HEK293 (cell line): ENCODE data around the gene NNT.

Source experiments
- CTCF ChIA-PET: fragments of 350-600 bp; formaldehyde crosslinking; extraction: SDS; loops from one replicate; lab custom pipeline; 2021; ENCODE audit warnings: antibody characterized with exemption; lab: Yijun Ruan, JAX
- POLR2A ChIA-PET: fragments of 300-600 bp; formaldehyde crosslinking; extraction: SDS; loops from one replicate; lab custom pipeline; 2020; ENCODE audit warnings: antibody characterized with exemption, inconsistent platforms; lab: Yijun Ruan, JAX
- H3K27ac ChIP-seq: fragments of 200-500 bp; sonication (Bioruptor generic); 2 replicates; pipeline ENCODE4 v1.5.1; 2014; ENCODE audit warnings: low read depth, low read length, control low read depth, inconsistent platforms; ENCODE audit errors: extremely low read depth
- H3K36me3 ChIP-seq, 2 experiments: fragments of 200-500 bp in 1 of 2; sonication (Bioruptor generic) in 1 of 2; 1 replicate in 1 of 2; 2 replicates in 1 of 2; pipeline ENCODE4 v1.5.1; 2014 to 2017; ENCODE audit warnings: inconsistent platforms in 2 of 2, low read length in 2 of 2; ENCODE audit not compliant: control insufficient read depth in 2 of 2, insufficient read depth in 1 of 2
- H3K4me1 ChIP-seq: fragments of 200-500 bp; sonication (Bioruptor generic); 2 replicates; pipeline ENCODE4 v1.5.1; 2014; ENCODE audit warnings: mild to moderate bottlenecking, low read length, inconsistent platforms; ENCODE audit not compliant: control insufficient read depth, insufficient read depth
- H3K4me3 ChIP-seq: 2 replicates; pipeline ENCODE4 v1.5.1; 2011; ENCODE audit warnings: low read depth, mild to moderate bottlenecking, control low read depth, low read length, moderate library complexity
- H3K9me3 ChIP-seq: fragments of 200-500 bp; sonication (Bioruptor generic); 2 replicates; pipeline ENCODE4 v1.5.1; 2014; ENCODE audit warnings: low read depth, low read length, inconsistent platforms; ENCODE audit not compliant: control insufficient read depth, insufficient read depth
- CTCF ChIP-seq: fragments of 450-650 bp; formaldehyde crosslinking; IDR thresholded peaks from 2 replicates; pipeline ENCODE4 v1.5.1; 2016; ENCODE audit warnings: missing biosample characterization, missing genetic modification characterization
- KLF17 ChIP-seq: fragments of 450-650 bp; formaldehyde crosslinking; IDR thresholded peaks from 2 replicates; pipeline ENCODE4 v1.5.1; 2016; ENCODE audit warnings: missing biosample characterization, missing genetic modification characterization
- KLF7 ChIP-seq: fragments of 450-650 bp; formaldehyde crosslinking; IDR thresholded peaks from 2 replicates; pipeline ENCODE4 v1.5.1; 2016; ENCODE audit warnings: missing biosample characterization, missing genetic modification characterization, borderline replicate concordance
- OSR2 ChIP-seq: fragments of 450-650 bp; formaldehyde crosslinking; IDR thresholded peaks from 2 replicates; pipeline ENCODE4 v1.5.1; 2016; ENCODE audit warnings: missing biosample characterization, missing genetic modification characterization
- REPIN1 ChIP-seq: fragments of 450-650 bp; formaldehyde crosslinking; IDR thresholded peaks from 2 replicates; pipeline ENCODE4 v1.5.1; 2017; ENCODE audit warnings: missing biosample characterization, missing genetic modification characterization, low read depth
- ZBTB1 ChIP-seq: fragments of 450-650 bp; formaldehyde crosslinking; IDR thresholded peaks from 2 replicates; pipeline ENCODE4 v1.5.1; 2016; ENCODE audit warnings: missing biosample characterization, missing genetic modification characterization
- ZBTB20 ChIP-seq: fragments of 450-650 bp; formaldehyde crosslinking; IDR thresholded peaks from 2 replicates; pipeline ENCODE4 v1.5.1; 2016; ENCODE audit warnings: missing biosample characterization, missing genetic modification characterization
- ZBTB44 ChIP-seq: fragments of 450-650 bp; IDR thresholded peaks from 2 replicates; pipeline ENCODE4 v1.5.1; 2018; ENCODE audit warnings: missing biosample characterization, mild to moderate bottlenecking, missing genetic modification characterization
- ZBTB48 ChIP-seq: fragments of 450-650 bp; formaldehyde crosslinking; IDR thresholded peaks from 2 replicates; pipeline ENCODE4 v1.5.1; 2016; ENCODE audit warnings: missing biosample characterization, missing genetic modification characterization
- ZBTB7A ChIP-seq: fragments of 450-650 bp; formaldehyde crosslinking; IDR thresholded peaks from 2 replicates; pipeline ENCODE4 v1.5.1; 2016; ENCODE audit warnings: low read depth, missing biosample characterization, missing genetic modification characterization
- ZFHX2 ChIP-seq: fragments of 450-650 bp; formaldehyde crosslinking; conservative IDR thresholded peaks from 2 replicates; pipeline ENCODE4 v1.5.1; 2016; ENCODE audit warnings: missing biosample characterization, missing genetic modification characterization
- ZFP41 ChIP-seq: fragments of 450-650 bp; formaldehyde crosslinking; IDR thresholded peaks from 2 replicates; pipeline ENCODE4 v1.5.1; 2016; ENCODE audit warnings: missing biosample characterization, missing genetic modification characterization, borderline replicate concordance
- ZNF18 ChIP-seq: fragments of 450-650 bp; formaldehyde crosslinking; IDR thresholded peaks from 2 replicates; pipeline ENCODE4 v1.5.1; 2016; ENCODE audit warnings: missing biosample characterization, missing genetic modification characterization
- ZNF2 ChIP-seq: fragments of 450-650 bp; formaldehyde crosslinking; IDR thresholded peaks from 2 replicates; pipeline ENCODE4 v1.5.1; 2016; ENCODE audit warnings: missing biosample characterization, missing genetic modification characterization
- ZNF398 ChIP-seq: fragments of 450-650 bp; formaldehyde crosslinking; IDR thresholded peaks from 2 replicates; pipeline ENCODE4 v1.5.1; 2017; ENCODE audit warnings: missing biosample characterization, missing genetic modification characterization
- ZNF426 ChIP-seq: fragments of 450-650 bp; formaldehyde crosslinking; IDR thresholded peaks from 2 replicates; pipeline ENCODE4 v1.5.1; 2017; ENCODE audit warnings: missing biosample characterization, missing genetic modification characterization, mild to moderate bottlenecking, inconsistent platforms, moderate library complexity
- ZNF629 ChIP-seq: fragments of 450-650 bp; formaldehyde crosslinking; IDR thresholded peaks from 2 replicates; pipeline ENCODE4 v1.5.1; 2017; ENCODE audit warnings: missing biosample characterization, missing genetic modification characterization
- ZNF664 ChIP-seq: fragments of 450-650 bp; formaldehyde crosslinking; IDR thresholded peaks from 2 replicates; pipeline ENCODE4 v1.5.1; 2016; ENCODE audit warnings: missing biosample characterization, missing genetic modification characterization
- ZNF830 ChIP-seq: fragments of 450-650 bp; IDR thresholded peaks from 2 replicates; pipeline ENCODE4 v1.5.0; 2018; ENCODE audit warnings: missing biosample characterization, missing genetic modification characterization, low read depth, mild to moderate bottlenecking, moderate library complexity
- ZXDB ChIP-seq: fragments of 450-650 bp; formaldehyde crosslinking; IDR thresholded peaks from 2 replicates; pipeline ENCODE4 v1.5.1; 2016; ENCODE audit warnings: missing biosample characterization, missing genetic modification characterization
- TF ChIP-seq, protein P1 (sequence below): fragments of 450-650 bp; formaldehyde crosslinking; IDR thresholded peaks from 2 replicates; pipeline ENCODE4 v1.5.1; 2017; ENCODE audit warnings: missing biosample characterization, missing genetic modification characterization
- TF ChIP-seq, protein P2 (sequence below): fragments of 450-650 bp; formaldehyde crosslinking; IDR thresholded peaks from 2 replicates; pipeline ENCODE4 v1.5.1; 2016; ENCODE audit warnings: missing biosample characterization, missing genetic modification characterization

Gene NNT

GRCh38 chr5:43638546-43638945 is 35.6 kb downstream of the NNT start:
- no peak overlapping the region for H3K4me3 ChIP-seq
- POLR2A ChIA-PET: interaction anchor here (0.6 to 1.0 kb wide), 2 partner anchors 10 kb away, joined by 4 read pairs; no protein-coding TSS in a partner anchor
- no peaks in the 10 kb centered on the region for H3K4me1 ChIP-seq
- CTCF ChIA-PET: interaction anchor here (1.2 kb wide), 1 partner anchor 18 kb away, joined by 4 read pairs; no protein-coding TSS in a partner anchor
- no peaks in the 10 kb centered on the region for H3K9me3 ChIP-seq
- no peak overlapping the region for H3K27ac ChIP-seq
- H3K36me3 ChIP-seq: peaks cover 5 to 8% of the 10 kb centered on the region in 2 experiments; a peak in 2 of 3 replicates
- TF ChIP-seq CTCF (no peak), ZNF398 (no peak), KLF17 (no peak), ZNF664 (tag by site-specific recombination) (no peak), OSR2 (tag by site-specific recombination) (no peak), ZBTB7A (tag by site-specific recombination) (no peak), ZNF2 (tag by site-specific recombination) (no peak), KLF7 (no peak), ZFHX2 (tag by site-specific recombination) (no peak), ZFP41 (tag by site-specific recombination) (no peak), ZBTB1 (no peak), REPIN1 (tag by site-specific recombination) (no peak), ZNF426 (tag by site-specific recombination) (no peak), ZBTB20 (tag by site-specific recombination) (no peak), ZBTB48 (tag by site-specific recombination) (no peak), ZNF830 (tag by site-specific recombination) (no peak)
- TF ChIP-seq, protein P1, sequence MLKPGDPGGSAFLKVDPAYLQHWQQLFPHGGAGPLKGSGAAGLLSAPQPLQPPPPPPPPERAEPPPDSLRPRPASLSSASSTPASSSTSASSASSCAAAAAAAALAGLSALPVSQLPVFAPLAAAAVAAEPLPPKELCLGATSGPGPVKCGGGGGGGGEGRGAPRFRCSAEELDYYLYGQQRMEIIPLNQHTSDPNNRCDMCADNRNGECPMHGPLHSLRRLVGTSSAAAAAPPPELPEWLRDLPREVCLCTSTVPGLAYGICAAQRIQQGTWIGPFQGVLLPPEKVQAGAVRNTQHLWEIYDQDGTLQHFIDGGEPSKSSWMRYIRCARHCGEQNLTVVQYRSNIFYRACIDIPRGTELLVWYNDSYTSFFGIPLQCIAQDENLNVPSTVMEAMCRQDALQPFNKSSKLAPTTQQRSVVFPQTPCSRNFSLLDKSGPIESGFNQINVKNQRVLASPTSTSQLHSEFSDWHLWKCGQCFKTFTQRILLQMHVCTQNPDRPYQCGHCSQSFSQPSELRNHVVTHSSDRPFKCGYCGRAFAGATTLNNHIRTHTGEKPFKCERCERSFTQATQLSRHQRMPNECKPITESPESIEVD (tag by site-specific recombination): no peak
- TF ChIP-seq, all 188 proteins: peak for 0

DNA sequence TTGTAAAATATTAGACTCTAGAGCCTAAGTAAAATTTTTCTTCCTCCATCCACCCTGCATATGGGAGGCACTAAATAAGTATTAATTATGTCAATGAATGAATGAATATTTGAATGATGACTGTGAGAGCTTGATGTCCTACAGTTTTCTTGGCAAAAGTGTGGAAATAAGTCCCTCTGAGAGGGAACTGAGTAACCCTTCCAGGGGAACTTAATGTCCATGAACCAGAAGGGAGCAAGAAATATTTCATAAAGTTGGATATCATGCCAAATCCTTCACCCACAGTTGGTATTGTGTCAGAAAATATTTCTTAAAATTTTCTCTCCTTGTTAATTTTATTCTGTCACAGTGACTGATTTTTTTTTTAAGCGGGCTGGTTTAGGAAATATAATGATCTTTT is 36.6 kb downstream of the NNT start:
- Histone ChIP-seq H3K4me3 (no peak overlapping the region), H3K36me3 (peaks cover 9 to 13% of the 10 kb centered on the region in 2 experiments; a peak in 2 of 3 replicates), H3K9me3 (no peaks in the 10 kb centered on the region), H3K27ac (no peak overlapping the region), H3K4me1 (no peaks in the 10 kb centered on the region)
- POLR2A ChIA-PET: no interaction called here
- CTCF ChIA-PET: interaction anchor here (1.5 to 4.3 kb wide), 2 partner anchors 8 to 21 kb away, joined by 4 to 31 read pairs; no protein-coding TSS in a partner anchor
- TF ChIP-seq ZBTB44 (tag by site-specific recombination): no peak
- TF ChIP-seq ZNF18: no peak
- TF ChIP-seq, protein P2, sequence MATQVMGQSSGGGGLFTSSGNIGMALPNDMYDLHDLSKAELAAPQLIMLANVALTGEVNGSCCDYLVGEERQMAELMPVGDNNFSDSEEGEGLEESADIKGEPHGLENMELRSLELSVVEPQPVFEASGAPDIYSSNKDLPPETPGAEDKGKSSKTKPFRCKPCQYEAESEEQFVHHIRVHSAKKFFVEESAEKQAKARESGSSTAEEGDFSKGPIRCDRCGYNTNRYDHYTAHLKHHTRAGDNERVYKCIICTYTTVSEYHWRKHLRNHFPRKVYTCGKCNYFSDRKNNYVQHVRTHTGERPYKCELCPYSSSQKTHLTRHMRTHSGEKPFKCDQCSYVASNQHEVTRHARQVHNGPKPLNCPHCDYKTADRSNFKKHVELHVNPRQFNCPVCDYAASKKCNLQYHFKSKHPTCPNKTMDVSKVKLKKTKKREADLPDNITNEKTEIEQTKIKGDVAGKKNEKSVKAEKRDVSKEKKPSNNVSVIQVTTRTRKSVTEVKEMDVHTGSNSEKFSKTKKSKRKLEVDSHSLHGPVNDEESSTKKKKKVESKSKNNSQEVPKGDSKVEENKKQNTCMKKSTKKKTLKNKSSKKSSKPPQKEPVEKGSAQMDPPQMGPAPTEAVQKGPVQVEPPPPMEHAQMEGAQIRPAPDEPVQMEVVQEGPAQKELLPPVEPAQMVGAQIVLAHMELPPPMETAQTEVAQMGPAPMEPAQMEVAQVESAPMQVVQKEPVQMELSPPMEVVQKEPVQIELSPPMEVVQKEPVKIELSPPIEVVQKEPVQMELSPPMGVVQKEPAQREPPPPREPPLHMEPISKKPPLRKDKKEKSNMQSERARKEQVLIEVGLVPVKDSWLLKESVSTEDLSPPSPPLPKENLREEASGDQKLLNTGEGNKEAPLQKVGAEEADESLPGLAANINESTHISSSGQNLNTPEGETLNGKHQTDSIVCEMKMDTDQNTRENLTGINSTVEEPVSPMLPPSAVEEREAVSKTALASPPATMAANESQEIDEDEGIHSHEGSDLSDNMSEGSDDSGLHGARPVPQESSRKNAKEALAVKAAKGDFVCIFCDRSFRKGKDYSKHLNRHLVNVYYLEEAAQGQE (tag by site-specific recombination): no peak
- no peak for TF ChIP-seq ZNF629 (tag by site-specific recombination)
- TF ChIP-seq ZXDB (tag by site-specific recombination): no peak
